GM12891 (cell line): Measurements from ENCODE around the gene SLC8A1.

ENCODE experiments used
- DNase-seq: peaks from one replicate; pipeline ENCODE4 v3.0.0; 2011; ENCODE audit warnings: low spot score; ENCODE audit not compliant: insufficient read length
- FAIRE-seq: peaks from 2 replicates; lab custom pipeline; 2011; peaks lifted over from hg19 to GRCh38; lab: Jason Lieb, UNC
- PAX5 ChIP-seq: IDR thresholded peaks from 2 replicates; pipeline ENCODE4 v1.6.1; 2011; ENCODE audit warnings: low read length, moderate library complexity, mild to moderate bottlenecking; ENCODE audit not compliant: insufficient read depth, severe bottlenecking
- POLR2A ChIP-seq: IDR thresholded peaks from 2 replicates; pipeline ENCODE4 v1.6.1; 2011; ENCODE audit warnings: low read depth, low read length, control low read depth
- POLR2AphosphoS5 ChIP-seq: IDR thresholded peaks from 2 replicates; pipeline ENCODE4 v1.6.1; 2011; ENCODE audit warnings: low read depth, low read length, control low read depth
- POU2F2 ChIP-seq: IDR thresholded peaks from 2 replicates; pipeline ENCODE4 v1.6.1; 2011; ENCODE audit warnings: low read depth, mild to moderate bottlenecking, control low read depth, low read length, moderate library complexity
- SPI1 ChIP-seq: IDR thresholded peaks from 2 replicates; pipeline ENCODE4 v1.6.1; 2011; ENCODE audit warnings: low read depth, low read length, control low read depth
- TAF1 ChIP-seq: IDR thresholded peaks from 2 replicates; pipeline ENCODE4 v1.6.1; 2011; ENCODE audit warnings: low read depth, low read length, control low read depth

The SLC8A1 gene

GRCh38 chr2:40380041-40380440, 71.8 kb downstream of the SLC8A1 start:
- DNase-seq (no peak), FAIRE-seq (no peak)
- TF ChIP-seq POLR2AphosphoS5 (no peak), TAF1 (no peak), PAX5 (no peak)

- TF ChIP-seq SPI1 (no peak), PAX5 (no peak), TAF1 (no peak), POU2F2 (no peak), POLR2A (no peak), POLR2AphosphoS5 (no peak)
- no peak for FAIRE-seq
- DNase-seq: no peak
Measured at GRCh38 chr2:40374543-40375240, 77.2 kb downstream of the SLC8A1 start.

- TF ChIP-seq TAF1 (no peak), POLR2A (no peak), PAX5 (no peak), POLR2AphosphoS5 (no peak), SPI1 (no peak), POU2F2 (no peak)
- no peak for DNase-seq
- no peak for FAIRE-seq
Measured at GRCh38 chr2:40373111-40373510, 78.8 kb downstream of the SLC8A1 start.

- FAIRE-seq (no peak), DNase-seq (no peak)
- TF ChIP-seq SPI1: no peak
- TF ChIP-seq POLR2AphosphoS5: no peak
- no peak for TF ChIP-seq TAF1
- TF ChIP-seq POLR2A: no peak
- no peak for TF ChIP-seq PAX5
- no peak for TF ChIP-seq POU2F2
Measured at GRCh38 chr2:40372283-40372985, 79.5 kb downstream of the SLC8A1 start.

- TF ChIP-seq SPI1 (no peak), POU2F2 (no peak), POLR2AphosphoS5 (no peak), TAF1 (no peak), PAX5 (no peak), POLR2A (no peak)
- no peak for FAIRE-seq
- DNase-seq: no peak
Measured at GRCh38 chr2:40371525-40372282, 80.2 kb downstream of the SLC8A1 start.

- no peak for DNase-seq
- FAIRE-seq: no peak
- TF ChIP-seq TAF1 (no peak), SPI1 (no peak), POU2F2 (no peak), POLR2A (no peak), POLR2AphosphoS5 (no peak), PAX5 (no peak)
Measured at GRCh38 chr2:40370007-40370395, 81.9 kb downstream of the SLC8A1 start.

GRCh38 chr2:40369267-40370006, 82.5 kb downstream of the SLC8A1 start:
- FAIRE-seq: no peak
- TF ChIP-seq POLR2AphosphoS5 (no peak), SPI1 (no peak), POLR2A (no peak), POU2F2 (no peak), PAX5 (no peak)

GRCh38 chr2:40367652-40368051, 84.2 kb downstream of the SLC8A1 start:
- FAIRE-seq (no peak), DNase-seq (no peak)
- TF ChIP-seq POLR2AphosphoS5: no peak
- no peak for TF ChIP-seq POU2F2
- TF ChIP-seq SPI1: no peak
- TF ChIP-seq PAX5: no peak
- TF ChIP-seq TAF1: no peak
- no peak for TF ChIP-seq POLR2A

More at GRCh38 chr2:40369267-40370006, 82.5 kb downstream of the SLC8A1 start:
- DNase-seq: no peak

GRCh38 chr2:40367032-40367431, 84.9 kb downstream of the SLC8A1 start:
- no peak for FAIRE-seq
- no peak for TF ChIP-seq SPI1
- TF ChIP-seq POLR2AphosphoS5: no peak
- no peak for TF ChIP-seq POU2F2
- no peak for TF ChIP-seq TAF1
- TF ChIP-seq PAX5: no peak
- no peak for TF ChIP-seq POLR2A
- no peak for DNase-seq
